ENCODE measurements around the gene BUD31. TPM values are rescaled to one million over a fixed set of nuclear protein-coding genes. Genes with fewer than 3 reads are reported as not detected.

BUD31 gene
- total and polyA plus RNA-seq, 10 of the 15 experiments (the other 5 are each of a cell fraction or from before 2014, with no cell fraction given): 74.2 to 317 (median 130) TPM

GRCh38 chr7:99422625-99423024 is 13.9 kb downstream of the BUD31 start:
- H2AFZ ChIP-seq (ENCODE audit: control insufficient read depth, low read depth, low read length): no peak overlapping the region
- no peaks in the 10 kb centered on the region for H3K4me1 ChIP-seq (ENCODE audit: control insufficient read depth, insufficient read depth, low read length)
- FAIRE-seq (no peak), DNase-seq (ENCODE audit: low read depth, low spot score) (no peak), ATAC-seq (no peak)
- H3K79me2 ChIP-seq (ENCODE audit: control insufficient read depth, insufficient read depth, low read length): no peaks in the 10 kb centered on the region
- TF ChIP-seq IRF4 (IDR thresholded peaks at IDR 0.05; ENCODE audit: low read depth, low read length): no peak
- no peak for TF ChIP-seq BACH1 (IDR thresholded peaks at IDR 0.05; ENCODE audit: borderline replicate concordance)
- no peak for TF ChIP-seq MTA3 (IDR thresholded peaks at IDR 0.05; ENCODE audit: borderline replicate concordance, low read length)
- TF ChIP-seq SIN3A (IDR thresholded peaks at IDR 0.05; ENCODE audit: low read depth, low read length): no peak
- TF ChIP-seq KLF5 (IDR thresholded peaks at IDR 0.05; ENCODE audit: partially characterized antibody): no peak
- TF ChIP-seq ZBED1 (IDR thresholded peaks at IDR 0.05; ENCODE audit: borderline replicate concordance): no peak
- TF ChIP-seq MAX (IDR thresholded peaks at IDR 0.05; ENCODE audit: low read depth, low read length): no peak
- no peak for TF ChIP-seq NBN (IDR thresholded peaks at IDR 0.05)
- no peak for TF ChIP-seq EGR1 (IDR thresholded peaks at IDR 0.05; ENCODE audit: borderline replicate concordance in 1 of 2, low read depth in 2 of 2, low read length in 2 of 2)
- TF ChIP-seq EED (IDR thresholded peaks at IDR 0.05; ENCODE audit: low read depth): no peak
- TF ChIP-seq TARDBP (IDR thresholded peaks at IDR 0.05; ENCODE audit: borderline replicate concordance): no peak
- no peak for TF ChIP-seq IKZF1 (conservative IDR thresholded peaks at IDR 0.05)
- TF ChIP-seq CBX5 (IDR thresholded peaks at IDR 0.05; ENCODE audit: low read depth): no peak
- TF ChIP-seq POLR2AphosphoS5 (IDR thresholded peaks at IDR 0.05; ENCODE audit: low read length): no peak
- CTCF ChIA-PET: no interaction called here
- 79% methylated on average over 5 of the region's 5 CpGs for WGBS (ENCODE audit: insufficient coverage, insufficient replicate concordance, low lambda C conversion rate, missing lambda C conversion rate)
- no peak overlapping the region for H3K9ac ChIP-seq (ENCODE audit: control insufficient read depth, insufficient read depth, low read length)
- H3K27ac ChIP-seq (ENCODE audit: control insufficient read depth, insufficient read depth): no peak overlapping the region
- RAD21 ChIA-PET (ENCODE audit: unreplicated experiment): no interaction called here
- intact Hi-C loops (cut with micrococcal nuclease; ENCODE audit: unreplicated experiment) (no loop called here), in situ Hi-C loops (cut with MboI) (no loop called here)
- no peaks in the 10 kb centered on the region for H3K9me3 ChIP-seq (replicated peaks; ENCODE audit: control insufficient read depth, insufficient read depth, low read length)
- H3K36me3 ChIP-seq (ENCODE audit: control insufficient read depth in 2 of 2, insufficient read depth in 2 of 2, low read length in 1 of 2): peaks cover 4 to 33% of the 10 kb centered on the region in 2 experiments
- no TSS peak for BruUV-seq (replicated peaks)
- no peak overlapping the region for H3K4me3 ChIP-seq
- H4K20me1 ChIP-seq (ENCODE audit: control insufficient read depth, insufficient read depth): no peaks in the 10 kb centered on the region
- SMC1A ChIA-PET (ENCODE audit: uncharacterized antibody, unreplicated experiment): interaction anchor here (1.1 kb wide), 1 partner anchor 14 kb away, joined by 3 read pairs; the partner anchor contains the start of genes BUD31 and PDAP1
- POLR2A ChIA-PET: interaction anchor here (0.5 kb wide), 1 partner anchor 1286 kb away, joined by 5 read pairs; no protein-coding TSS in a partner anchor
- no peak overlapping the region for H3K4me2 ChIP-seq (ENCODE audit: control insufficient read depth, insufficient read depth)
- no peaks in the 10 kb centered on the region for H3K27me3 ChIP-seq (replicated peaks in 1 of 2; ENCODE audit: control insufficient read depth in 2 of 2, insufficient read depth in 2 of 2, low read length in 1 of 2)
